C4-2B (cell line): ENCODE results near the gene C5AR1.

Experiments
- H3K27ac ChIP-seq: fragments of 450-650 bp; 2 replicates; pipeline ENCODE4 v1.5.1; 2017
- CTCF ChIP-seq: fragments of 450-650 bp; conservative IDR thresholded peaks from 2 replicates; pipeline ENCODE4 v1.5.1; 2017; ENCODE audit warnings: mild to moderate bottlenecking
- ZFX ChIP-seq: fragments of 450-650 bp; IDR thresholded peaks from 2 replicates; pipeline ENCODE4 v1.6.1; 2017

Gene C5AR1

GRCh38 chr19:47270408-47270807 is 39.3 kb upstream of the C5AR1 start:
- H3K27ac ChIP-seq, result no peak overlapping the region
- no peak for TF ChIP-seq CTCF
- no peak for TF ChIP-seq ZFX

- no peak overlapping the region for H3K27ac ChIP-seq
- TF ChIP-seq ZFX (no peak), CTCF (no peak)
Observed at GRCh38 chr19:47271949-47272348, 37.7 kb upstream of the C5AR1 start.

- H3K27ac ChIP-seq, result peak overlapping the region; percentile 95
- TF ChIP-seq CTCF (no peak), ZFX (no peak)
Observed at GRCh38 chr19:47272448-47273312, 37.0 kb upstream of the C5AR1 start.

GRCh38 chr19:47273313-47274070 is 36.2 kb upstream of the C5AR1 start:
- TF ChIP-seq CTCF (no peak), ZFX (no peak)
- H3K27ac ChIP-seq, result peak overlapping the region; percentile 95

GRCh38 chr19:47274071-47274890 is 35.4 kb upstream of the C5AR1 start, which contains the start of gene INAFM1:
Gene INAFM1 (plus strand): TSS chr19:47274885. CDS start chr19:47274920, 35 bp downstream.
- TF ChIP-seq CTCF, result no peak
- peak within 1 kb of the TSS; percentile 95 for H3K27ac ChIP-seq

- peak overlapping the region; percentile 31; the same call in 1 of the 2 replicates for H3K27ac ChIP-seq
Observed at GRCh38 chr19:47274891-47275761, 34.5 kb upstream of the C5AR1 start.

More at GRCh38 chr19:47274891-47275761, 34.5 kb upstream of the C5AR1 start:
- TF ChIP-seq CTCF (no peak), ZFX (no peak)
